Subcutaneous adipose tissue (tissue), 4 donors: ENCODE results near the gene FAM83G. TPM values are rescaled to one million over a fixed set of nuclear protein-coding genes. Genes with fewer than 3 reads are reported as not detected.

Experiments used
- CTCF ChIP-seq: fragments of 450-650 bp; IDR thresholded peaks from one replicate; pipeline ENCODE4 v1.5.1; 2016; ENCODE audit warnings: low read depth, mild to moderate bottlenecking, control low read depth, antibody characterized with exemption, moderate library complexity
- total RNA-seq, 4 donors: library from RNA; depleted of rRNA; stranded (reverse); fragments of >200 nt; gene quantifications; one replicate each; pipeline ENCODE4 v1.1.0, GENCODE V29; 2016

FAM83G gene
- total RNA-seq, 4 donors from 2014 or later = 1.1 to 5.5 (median 2.9) TPM

GRCh38 chr17:19021622-19022083, 17.1 kb upstream of the FAM83G start:
- TF ChIP-seq CTCF = no peak

- no peak for TF ChIP-seq CTCF
Observed at GRCh38 chr17:19020016-19020415, 15.5 kb upstream of the FAM83G start.

GRCh38 chr17:19019041-19019941, 14.7 kb upstream of the FAM83G start:
- no peak for TF ChIP-seq CTCF

- no peak for TF ChIP-seq CTCF
Observed at GRCh38 chr17:19018600-19018950, 14.0 kb upstream of the FAM83G start.

GRCh38 chr17:19017804-19018599, 13.4 kb upstream of the FAM83G start:
- no peak for TF ChIP-seq CTCF

- TF ChIP-seq CTCF = no peak
Observed at GRCh38 chr17:19017401-19017800, 12.8 kb upstream of the FAM83G start.

- no peak for TF ChIP-seq CTCF
Observed at GRCh38 chr17:19016881-19017280, 12.3 kb upstream of the FAM83G start.
